ENCODE data around the gene LUC7L3.

DNA sequence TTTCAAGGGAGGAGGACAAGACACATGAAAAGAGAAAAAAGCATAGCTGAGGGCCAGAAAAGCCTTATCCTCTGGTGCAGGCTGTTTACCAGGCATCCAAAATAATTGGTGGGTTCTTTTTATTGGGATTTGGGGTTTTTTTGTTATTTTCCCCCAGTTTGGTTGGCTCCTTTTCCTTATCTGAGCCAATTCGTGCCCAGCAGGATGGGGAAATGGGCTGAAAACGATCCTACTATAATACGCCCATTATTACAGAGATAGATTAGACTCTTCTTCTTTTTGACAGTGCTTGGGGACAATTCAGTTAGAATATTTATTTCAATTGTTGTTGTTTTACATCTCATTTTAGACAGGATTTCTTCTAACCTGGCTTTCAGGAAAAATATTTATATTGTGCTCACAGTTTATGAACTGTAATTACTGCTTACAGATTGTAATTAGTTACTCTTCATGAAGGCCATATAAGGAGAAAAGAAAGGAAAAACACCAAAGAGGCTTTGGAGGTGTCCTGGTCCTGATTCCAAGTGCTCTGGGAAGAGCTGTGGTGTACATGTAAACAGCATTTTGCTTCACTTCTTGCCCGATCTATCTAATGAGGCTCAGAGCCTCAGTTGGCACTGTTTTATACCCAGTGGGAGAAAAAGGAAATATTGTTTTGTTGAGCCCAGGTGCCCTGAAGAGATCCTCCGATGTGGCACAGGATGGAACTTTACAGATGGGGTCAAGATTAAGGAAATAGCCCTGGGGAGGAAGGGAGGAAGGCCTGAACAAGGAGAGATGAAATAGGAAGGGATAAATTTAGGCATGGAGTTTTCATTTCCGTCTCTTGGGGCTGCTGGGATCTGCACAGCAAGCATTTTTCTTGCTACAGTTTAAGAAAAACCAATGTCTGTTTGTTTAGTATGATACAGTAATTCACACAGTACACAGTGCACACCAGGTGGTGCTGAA, 11.1 kb upstream of the LUC7L3 start:
- TF ChIP-seq, protein P1, sequence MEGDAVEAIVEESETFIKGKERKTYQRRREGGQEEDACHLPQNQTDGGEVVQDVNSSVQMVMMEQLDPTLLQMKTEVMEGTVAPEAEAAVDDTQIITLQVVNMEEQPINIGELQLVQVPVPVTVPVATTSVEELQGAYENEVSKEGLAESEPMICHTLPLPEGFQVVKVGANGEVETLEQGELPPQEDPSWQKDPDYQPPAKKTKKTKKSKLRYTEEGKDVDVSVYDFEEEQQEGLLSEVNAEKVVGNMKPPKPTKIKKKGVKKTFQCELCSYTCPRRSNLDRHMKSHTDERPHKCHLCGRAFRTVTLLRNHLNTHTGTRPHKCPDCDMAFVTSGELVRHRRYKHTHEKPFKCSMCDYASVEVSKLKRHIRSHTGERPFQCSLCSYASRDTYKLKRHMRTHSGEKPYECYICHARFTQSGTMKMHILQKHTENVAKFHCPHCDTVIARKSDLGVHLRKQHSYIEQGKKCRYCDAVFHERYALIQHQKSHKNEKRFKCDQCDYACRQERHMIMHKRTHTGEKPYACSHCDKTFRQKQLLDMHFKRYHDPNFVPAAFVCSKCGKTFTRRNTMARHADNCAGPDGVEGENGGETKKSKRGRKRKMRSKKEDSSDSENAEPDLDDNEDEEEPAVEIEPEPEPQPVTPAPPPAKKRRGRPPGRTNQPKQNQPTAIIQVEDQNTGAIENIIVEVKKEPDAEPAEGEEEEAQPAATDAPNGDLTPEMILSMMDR (IDR thresholded peaks at IDR 0.05), result no peak
- TF ChIP-seq POLR2A (IDR thresholded peaks at IDR 0.05), result no peak
- no peak for TF ChIP-seq EP300 (IDR thresholded peaks at IDR 0.05)
- no peak for TF ChIP-seq POLR2AphosphoS5 (IDR thresholded peaks at IDR 0.05)

Data from stomach (tissue), 4 donors.